Gastrocnemius medialis (tissue), 4 donors: ENCODE results near the gene SP140.

ENCODE experiments used
- CTCF ChIP-seq, 5 experiments: fragments of 450-650 bp in 3 of 5; fragments of 200-600 bp in 2 of 5; sonication (generic) in 2 of 5; IDR thresholded peaks in 4 of 5; conservative IDR thresholded peaks in 1 of 5; 1 replicate in 4 of 5; 2 replicates in 1 of 5; pipeline ENCODE4 v1.5.1; 2016 to 2019; ENCODE audit warnings: antibody characterized with exemption in 5 of 5, mild to moderate bottlenecking in 3 of 5, moderate library complexity in 3 of 5
- POLR2A ChIP-seq, 2 donors: fragments of 450-650 bp; IDR thresholded peaks; one replicate each; pipeline ENCODE4 v1.6.1; 2017; ENCODE audit warnings: antibody characterized with exemption in 2 of 2, mild to moderate bottlenecking in 2 of 2, moderate library complexity in 2 of 2

DNA sequence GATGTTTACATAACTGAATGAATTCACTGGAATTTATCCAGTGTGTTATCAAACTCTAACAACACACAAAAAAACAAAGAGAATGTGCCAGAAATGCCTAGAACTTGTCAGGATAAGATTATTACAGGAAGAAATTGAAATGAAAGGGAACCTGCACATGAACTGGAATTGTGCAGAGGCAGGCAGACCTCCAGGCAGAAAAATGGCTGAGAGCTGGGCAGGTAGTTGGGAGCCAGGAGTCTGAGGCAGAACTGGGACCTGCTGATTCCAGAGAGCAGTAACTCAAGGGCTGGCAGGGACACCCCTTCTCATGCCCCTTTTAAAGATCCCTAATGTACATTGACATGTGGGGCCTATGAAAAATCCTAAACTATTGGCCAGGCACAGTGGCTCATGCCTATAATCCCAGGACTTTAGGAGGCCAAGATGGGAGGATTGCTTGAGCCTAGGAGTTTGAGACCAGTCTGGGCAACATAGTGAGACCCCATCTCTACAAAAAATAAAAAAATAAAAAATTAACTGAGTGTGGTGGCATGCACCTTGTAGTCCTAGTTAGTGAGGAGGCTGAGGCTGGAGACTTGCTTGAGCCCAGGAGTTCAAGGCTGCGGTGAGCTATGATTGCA, 5.1 kb upstream of the SP140 start:
- TF ChIP-seq CTCF (IDR thresholded peaks at IDR 0.05 in 4 of 5, conservative IDR thresholded peaks at IDR 0.05 in 1 of 5) (no peak), POLR2A (IDR thresholded peaks at IDR 0.05) (no peak)
